ENCODE data around the gene CKB.

The CKB gene

DNA sequence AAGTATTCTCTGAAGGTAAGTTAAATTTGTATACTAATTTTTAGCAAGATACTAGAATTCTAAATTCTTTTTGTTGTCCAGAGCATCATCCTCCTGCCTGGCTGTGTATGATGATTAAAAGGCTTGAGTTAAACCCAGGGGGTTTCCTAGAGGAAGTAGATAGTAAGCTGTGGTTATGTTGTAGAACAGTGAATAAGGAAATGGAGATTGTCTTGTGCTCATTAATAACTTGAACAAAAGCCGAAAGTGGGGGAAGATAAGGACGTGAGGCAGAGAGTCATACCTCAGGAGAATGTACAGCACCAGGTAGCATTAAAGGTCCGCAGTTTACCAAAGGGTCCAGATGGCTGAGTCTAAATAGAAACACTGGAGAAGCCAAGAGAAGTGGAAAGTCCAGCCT lies 42.0 kb downstream of the CKB start:
- peak; percentile 67 for DNase-seq
- H4K20me1 ChIP-seq (ENCODE audit: insufficient read depth, low read length): no peaks in the 10 kb centered on the region
- no peak for TF ChIP-seq EZH2 (optimal IDR thresholded peaks at IDR 0.05; ENCODE audit: low read depth, low read length)
- TF ChIP-seq, protein P1, sequence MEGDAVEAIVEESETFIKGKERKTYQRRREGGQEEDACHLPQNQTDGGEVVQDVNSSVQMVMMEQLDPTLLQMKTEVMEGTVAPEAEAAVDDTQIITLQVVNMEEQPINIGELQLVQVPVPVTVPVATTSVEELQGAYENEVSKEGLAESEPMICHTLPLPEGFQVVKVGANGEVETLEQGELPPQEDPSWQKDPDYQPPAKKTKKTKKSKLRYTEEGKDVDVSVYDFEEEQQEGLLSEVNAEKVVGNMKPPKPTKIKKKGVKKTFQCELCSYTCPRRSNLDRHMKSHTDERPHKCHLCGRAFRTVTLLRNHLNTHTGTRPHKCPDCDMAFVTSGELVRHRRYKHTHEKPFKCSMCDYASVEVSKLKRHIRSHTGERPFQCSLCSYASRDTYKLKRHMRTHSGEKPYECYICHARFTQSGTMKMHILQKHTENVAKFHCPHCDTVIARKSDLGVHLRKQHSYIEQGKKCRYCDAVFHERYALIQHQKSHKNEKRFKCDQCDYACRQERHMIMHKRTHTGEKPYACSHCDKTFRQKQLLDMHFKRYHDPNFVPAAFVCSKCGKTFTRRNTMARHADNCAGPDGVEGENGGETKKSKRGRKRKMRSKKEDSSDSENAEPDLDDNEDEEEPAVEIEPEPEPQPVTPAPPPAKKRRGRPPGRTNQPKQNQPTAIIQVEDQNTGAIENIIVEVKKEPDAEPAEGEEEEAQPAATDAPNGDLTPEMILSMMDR (IDR thresholded peaks at IDR 0.05; ENCODE audit: low read length): no peak
- no peak for TF ChIP-seq EZH2phosphoT487 (IDR thresholded peaks at IDR 0.05; ENCODE audit: low read length)
- H3F3A ChIP-seq (ENCODE audit: insufficient read depth, low read length): peaks cover 16% of the 10 kb centered on the region
- no peaks in the 10 kb centered on the region for H3K36me3 ChIP-seq (replicated peaks; ENCODE audit: insufficient read depth, low read length)
- no peak overlapping the region for H3K4me3 ChIP-seq (ENCODE audit: low read length)
- no peaks in the 10 kb centered on the region for H3K9me2 ChIP-seq (replicated peaks; ENCODE audit: insufficient read depth, low read length)
- no peak overlapping the region for H2AFZ ChIP-seq (ENCODE audit: low read length)
- H3K27me3 ChIP-seq (replicated peaks; ENCODE audit: insufficient read depth, low read length): no peaks in the 10 kb centered on the region
- peak overlapping the region; percentile 50; the same call in 1 of the 2 replicates for H3K4me2 ChIP-seq (ENCODE audit: low read depth, low read length)
- H3K27ac ChIP-seq (ENCODE audit: low read length): peak overlapping the region; percentile 74; the same call in 1 of the 2 replicates
- H3K9me3 ChIP-seq (replicated peaks; ENCODE audit: insufficient read depth, low read length): no peaks in the 10 kb centered on the region
- peaks cover 18% of the 10 kb centered on the region for H3K4me1 ChIP-seq (ENCODE audit: low read length)
- peak overlapping the region; percentile 21; the same call in 1 of the 2 replicates for H3K9ac ChIP-seq (ENCODE audit: low read length)
- no peaks in the 10 kb centered on the region for H3K79me2 ChIP-seq (ENCODE audit: low read length)

DNA sequence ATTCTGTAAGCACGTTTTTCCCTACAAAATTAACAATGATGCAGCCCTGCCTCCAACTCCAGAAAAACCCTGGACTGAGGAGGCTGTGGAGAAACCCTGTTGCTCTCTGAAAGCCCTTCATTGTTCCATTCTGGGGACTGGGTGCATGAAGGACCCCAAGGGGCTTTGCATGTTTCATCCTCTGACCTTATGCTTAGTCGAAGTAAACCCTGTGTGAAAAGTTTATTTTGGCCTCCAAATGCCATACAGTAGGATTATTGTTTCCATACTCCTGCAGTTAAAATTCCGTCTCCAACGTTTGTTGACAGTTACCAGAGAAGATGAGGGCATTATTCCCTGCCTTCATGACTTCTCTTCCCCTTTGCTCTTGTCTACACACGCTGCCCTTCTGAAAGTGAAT lies 46.0 kb downstream of the CKB start:
- Histone ChIP-seq H4K20me1 (ENCODE audit: insufficient read depth, low read length) (no peaks in the 10 kb centered on the region), H3K27me3 (replicated peaks; ENCODE audit: insufficient read depth, low read length) (no peaks in the 10 kb centered on the region), H3K79me2 (ENCODE audit: low read length) (no peaks in the 10 kb centered on the region), H3K9ac (ENCODE audit: low read length) (no peak overlapping the region), H2AFZ (ENCODE audit: low read length) (no peak overlapping the region), H3K4me1 (ENCODE audit: low read length) (peaks cover 18% of the 10 kb centered on the region), H3K4me2 (ENCODE audit: low read depth, low read length) (no peak overlapping the region), H3K9me2 (replicated peaks; ENCODE audit: insufficient read depth, low read length) (no peaks in the 10 kb centered on the region), H3K4me3 (ENCODE audit: low read length) (no peak overlapping the region), H3K9me3 (replicated peaks; ENCODE audit: insufficient read depth, low read length) (no peaks in the 10 kb centered on the region), H3K36me3 (replicated peaks; ENCODE audit: insufficient read depth, low read length) (no peaks in the 10 kb centered on the region), H3F3A (ENCODE audit: insufficient read depth, low read length) (peaks cover 16% of the 10 kb centered on the region), H3K27ac (ENCODE audit: low read length) (no peak overlapping the region)
- TF ChIP-seq EZH2phosphoT487 (IDR thresholded peaks at IDR 0.05; ENCODE audit: low read length) (no peak), EZH2 (optimal IDR thresholded peaks at IDR 0.05; ENCODE audit: low read depth, low read length) (no peak)
- TF ChIP-seq, protein P1 (IDR thresholded peaks at IDR 0.05; ENCODE audit: low read length): no peak
- DNase-seq: no peak

DNA sequence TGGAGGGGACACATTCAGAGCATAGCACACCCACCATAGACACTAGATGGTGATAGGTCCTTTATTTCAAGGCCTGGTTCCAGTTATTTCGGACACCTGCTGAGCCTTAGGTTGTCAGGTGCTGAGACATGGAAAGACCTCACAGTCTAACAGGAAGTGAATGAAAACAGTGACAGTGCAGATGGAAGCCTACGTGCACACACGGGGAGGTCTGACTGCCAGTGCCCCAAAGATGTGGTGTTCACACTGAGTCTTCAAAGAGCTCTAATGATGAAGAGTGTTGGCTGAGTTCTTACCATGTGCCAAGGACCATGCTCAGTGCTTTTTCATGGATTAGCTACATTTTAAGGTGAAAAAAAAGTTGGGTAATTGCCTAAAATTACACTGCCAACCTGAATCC lies 46.6 kb downstream of the CKB start:
- no peak overlapping the region for H2AFZ ChIP-seq (ENCODE audit: low read length)
- H3K4me1 ChIP-seq (ENCODE audit: low read length): peaks cover 14% of the 10 kb centered on the region
- H3F3A ChIP-seq (ENCODE audit: insufficient read depth, low read length): peaks cover 15% of the 10 kb centered on the region
- no peaks in the 10 kb centered on the region for H3K9me3 ChIP-seq (replicated peaks; ENCODE audit: insufficient read depth, low read length)
- no peak overlapping the region for H3K9ac ChIP-seq (ENCODE audit: low read length)
- no peak for DNase-seq
- no peak overlapping the region for H3K27ac ChIP-seq (ENCODE audit: low read length)
- no peaks in the 10 kb centered on the region for H3K36me3 ChIP-seq (replicated peaks; ENCODE audit: insufficient read depth, low read length)
- no peak overlapping the region for H3K4me2 ChIP-seq (ENCODE audit: low read depth, low read length)
- TF ChIP-seq EZH2 (optimal IDR thresholded peaks at IDR 0.05; ENCODE audit: low read depth, low read length): no peak
- TF ChIP-seq EZH2phosphoT487 (IDR thresholded peaks at IDR 0.05; ENCODE audit: low read length): no peak
- TF ChIP-seq, protein P1 (IDR thresholded peaks at IDR 0.05; ENCODE audit: low read length): no peak
- H3K9me2 ChIP-seq (replicated peaks; ENCODE audit: insufficient read depth, low read length): no peaks in the 10 kb centered on the region
- H3K79me2 ChIP-seq (ENCODE audit: low read length): no peaks in the 10 kb centered on the region
- H3K4me3 ChIP-seq (ENCODE audit: low read length): no peak overlapping the region
- H3K27me3 ChIP-seq (replicated peaks; ENCODE audit: insufficient read depth, low read length): no peaks in the 10 kb centered on the region
- H4K20me1 ChIP-seq (ENCODE audit: insufficient read depth, low read length): no peaks in the 10 kb centered on the region

All from MM.1S (cell line).